Neural crest cell (in vitro differentiated cells): ENCODE results near the gene SKOR1. TPM values are rescaled to one million over a fixed set of nuclear protein-coding genes. Genes with fewer than 3 reads are reported as not detected.
A peak's percentile ranks its signal among the peaks of the same experiment; 100 is the strongest.

ENCODE experiments used
- DNase-seq: peaks from one replicate; pipeline ENCODE4 v3.0.0; 2021; ENCODE audit warnings: low read depth, mixed read lengths, low spot score
- H3K27ac Mint-ChIP-seq: one replicate; pipeline ENCODE4 v1.8.0; 2021; ENCODE audit warnings: mild to moderate bottlenecking, mixed read lengths; ENCODE audit not compliant: unreplicated experiment
- H3K27me3 Mint-ChIP-seq: 2 replicates; pipeline ENCODE4 v1.8.0; 2021; ENCODE audit warnings: low read depth, mild to moderate bottlenecking, mixed read lengths
- H3K36me3 Mint-ChIP-seq: 2 replicates; pipeline ENCODE4 v1.8.0; 2021; ENCODE audit warnings: low read depth, mild to moderate bottlenecking, mixed read lengths
- H3K4me1 Mint-ChIP-seq: 2 replicates; pipeline ENCODE4 v1.8.0; 2021; ENCODE audit warnings: mixed read lengths
- H3K4me3 Mint-ChIP-seq: one replicate; pipeline ENCODE4 v1.8.0; 2021; ENCODE audit warnings: mild to moderate bottlenecking, mixed read lengths
- H3K9me3 Mint-ChIP-seq: 2 replicates; pipeline ENCODE4 v1.8.0; 2021; ENCODE audit warnings: mixed read lengths
- total RNA-seq: library from RNA; stranded (reverse); gene quantifications from 2 replicates; pipeline ENCODE4 v1.2.1, GENCODE V29; 2021
- TF ChIP-seq, protein P1 (sequence below): fragments of 200-600 bp; sonication (generic); conservative IDR thresholded peaks from 2 replicates; pipeline ENCODE4 v1.5.0; 2021; ENCODE audit warnings: antibody characterized with exemption, mild to moderate bottlenecking

Gene SKOR1
- total RNA-seq, 1 donor from 2014 or later: 0.49 TPM

DNA sequence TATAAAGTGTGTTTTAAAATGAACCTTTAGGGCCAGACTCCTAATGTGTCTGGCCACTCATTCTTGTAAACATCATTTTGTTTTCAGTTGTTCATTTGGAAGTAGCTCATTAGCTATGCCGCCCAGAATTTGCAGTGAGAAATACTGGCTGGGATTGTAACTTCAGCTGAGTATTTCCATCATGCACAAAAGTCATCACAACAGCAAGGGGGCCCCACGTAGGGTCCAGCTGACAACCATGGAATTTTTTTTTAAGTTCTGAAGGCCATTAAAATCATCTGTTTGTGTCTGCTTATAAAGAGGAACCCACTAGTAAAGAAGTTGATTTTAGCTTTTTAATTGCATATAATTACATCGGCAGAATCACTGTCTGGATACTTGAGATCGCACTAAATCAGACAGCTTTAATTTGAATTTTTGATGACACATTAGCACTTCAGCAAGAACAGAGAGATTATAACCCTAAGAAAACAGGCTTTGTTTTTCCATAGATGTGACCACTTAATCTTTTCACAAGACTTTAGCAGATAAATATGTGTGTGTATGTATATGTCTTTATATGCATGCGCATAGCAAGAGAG is 46.3 kb upstream of the SKOR1 start:
- no peak for DNase-seq
- H3K36me3 Mint-ChIP-seq: no peaks in the 10 kb centered on the region
- H3K4me1 Mint-ChIP-seq: peaks cover 31% of the 10 kb centered on the region
- H3K27ac Mint-ChIP-seq: no peak overlapping the region
- no peaks in the 10 kb centered on the region for H3K27me3 Mint-ChIP-seq
- TF ChIP-seq, protein P1, sequence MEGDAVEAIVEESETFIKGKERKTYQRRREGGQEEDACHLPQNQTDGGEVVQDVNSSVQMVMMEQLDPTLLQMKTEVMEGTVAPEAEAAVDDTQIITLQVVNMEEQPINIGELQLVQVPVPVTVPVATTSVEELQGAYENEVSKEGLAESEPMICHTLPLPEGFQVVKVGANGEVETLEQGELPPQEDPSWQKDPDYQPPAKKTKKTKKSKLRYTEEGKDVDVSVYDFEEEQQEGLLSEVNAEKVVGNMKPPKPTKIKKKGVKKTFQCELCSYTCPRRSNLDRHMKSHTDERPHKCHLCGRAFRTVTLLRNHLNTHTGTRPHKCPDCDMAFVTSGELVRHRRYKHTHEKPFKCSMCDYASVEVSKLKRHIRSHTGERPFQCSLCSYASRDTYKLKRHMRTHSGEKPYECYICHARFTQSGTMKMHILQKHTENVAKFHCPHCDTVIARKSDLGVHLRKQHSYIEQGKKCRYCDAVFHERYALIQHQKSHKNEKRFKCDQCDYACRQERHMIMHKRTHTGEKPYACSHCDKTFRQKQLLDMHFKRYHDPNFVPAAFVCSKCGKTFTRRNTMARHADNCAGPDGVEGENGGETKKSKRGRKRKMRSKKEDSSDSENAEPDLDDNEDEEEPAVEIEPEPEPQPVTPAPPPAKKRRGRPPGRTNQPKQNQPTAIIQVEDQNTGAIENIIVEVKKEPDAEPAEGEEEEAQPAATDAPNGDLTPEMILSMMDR: no peak
- no peak overlapping the region for H3K4me3 Mint-ChIP-seq
- H3K9me3 Mint-ChIP-seq: no peaks in the 10 kb centered on the region

GRCh38 chr15:67779549-67780111 is 45.7 kb upstream of the SKOR1 start:
- peaks cover 31% of the 10 kb centered on the region for H3K4me1 Mint-ChIP-seq
- H3K4me3 Mint-ChIP-seq: no peak overlapping the region
- no peaks in the 10 kb centered on the region for H3K27me3 Mint-ChIP-seq
- H3K27ac Mint-ChIP-seq: no peak overlapping the region
- no peak for DNase-seq
- no peaks in the 10 kb centered on the region for H3K9me3 Mint-ChIP-seq
- H3K36me3 Mint-ChIP-seq: no peaks in the 10 kb centered on the region
- TF ChIP-seq, protein P1: no peak

DNA sequence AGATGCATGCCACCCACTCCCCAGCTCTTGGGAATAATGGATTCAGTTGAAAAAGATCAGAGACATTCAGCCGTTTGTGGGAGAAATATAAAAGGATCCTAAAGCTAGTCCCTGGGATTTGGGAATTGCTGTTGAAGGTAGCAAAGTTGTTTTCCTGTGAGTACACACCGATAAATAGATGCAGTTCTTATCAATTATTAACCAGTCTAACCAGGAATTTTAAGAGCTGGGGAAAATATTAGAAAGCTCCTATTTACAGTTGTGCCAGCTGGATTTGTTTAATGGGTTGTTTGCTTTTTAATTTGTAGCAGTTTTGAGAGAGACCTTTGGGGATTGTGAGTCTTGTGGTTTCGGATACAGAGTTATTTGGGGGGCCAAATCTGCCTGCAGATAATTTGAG is 44.2 kb upstream of the SKOR1 start:
- Mint-ChIP-seq H3K27me3 (no peaks in the 10 kb centered on the region), H3K27ac (no peak overlapping the region), H3K36me3 (no peaks in the 10 kb centered on the region), H3K4me1 (peaks cover 31% of the 10 kb centered on the region), H3K9me3 (no peaks in the 10 kb centered on the region), H3K4me3 (no peak overlapping the region)
- TF ChIP-seq, protein P1: no peak
- DNase-seq: no peak

GRCh38 chr15:67781907-67782690 is 43.2 kb upstream of the SKOR1 start:
- peaks cover 37% of the 10 kb centered on the region for H3K4me1 Mint-ChIP-seq
- H3K4me3 Mint-ChIP-seq: no peak overlapping the region
- H3K27me3 Mint-ChIP-seq: no peaks in the 10 kb centered on the region
- peak overlapping the region; percentile 40 for H3K27ac Mint-ChIP-seq
- TF ChIP-seq, protein P1: no peak
- H3K36me3 Mint-ChIP-seq: peaks cover 3% of the 10 kb centered on the region
- no peaks in the 10 kb centered on the region for H3K9me3 Mint-ChIP-seq
- DNase-seq: no peak

- H3K4me1 Mint-ChIP-seq: peaks cover 40% of the 10 kb centered on the region
- no peak for DNase-seq
- no peak overlapping the region for H3K4me3 Mint-ChIP-seq
- TF ChIP-seq, protein P1: no peak
- no peaks in the 10 kb centered on the region for H3K9me3 Mint-ChIP-seq
- H3K36me3 Mint-ChIP-seq: peaks cover 3% of the 10 kb centered on the region
- peaks cover 2% of the 10 kb centered on the region for H3K27me3 Mint-ChIP-seq
- H3K27ac Mint-ChIP-seq: no peak overlapping the region
Measured at GRCh38 chr15:67782691-67782991, 42.7 kb upstream of the SKOR1 start.
